ENCODE data around the gene LACC1.

LACC1 gene

DNA sequence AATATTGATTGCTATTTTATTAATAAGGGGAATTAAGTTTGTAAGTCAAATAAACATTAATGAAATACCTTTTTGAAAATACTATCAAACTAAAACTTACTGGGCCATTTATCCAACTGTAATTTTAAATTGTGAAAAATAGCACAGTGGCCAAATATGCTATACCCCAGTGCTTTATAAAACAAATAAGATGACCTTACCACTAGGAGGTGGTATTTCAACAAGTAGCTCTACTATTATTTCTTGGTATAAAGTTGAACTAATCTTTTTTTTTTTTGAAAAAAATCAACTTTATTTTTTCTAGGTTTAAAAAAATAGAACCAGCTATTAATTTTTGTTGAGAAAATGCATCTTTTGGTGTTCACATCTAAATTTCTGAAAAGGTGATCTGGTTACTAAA lies 14.7 kb downstream of the LACC1 start:
- peaks cover 0 to 98% (median 0%) of the 10 kb centered on the region in 11 experiments; a peak in 4 of 22 replicates for H4K20me1 ChIP-seq
- H3K4me1 ChIP-seq: peaks cover 0 to 22% (median 0%) of the 10 kb centered on the region in 10 experiments; a peak in 3 of 20 replicates
- no peak overlapping the region for H3K4me2 ChIP-seq
- H3K27me3 ChIP-seq: no peaks in the 10 kb centered on the region
- H3K36me3 ChIP-seq: peaks cover 0 to 92% (median 4%) of the 10 kb centered on the region in 11 experiments; a peak in 12 of 22 replicates
- no peak overlapping the region for H3K4me3 ChIP-seq
- no peak overlapping the region for H3K27ac ChIP-seq
- no peak for TF ChIP-seq Cebpa-rat (IDR thresholded peaks at IDR 0.05)
- no peaks in the 10 kb centered on the region for H3K9me3 ChIP-seq (replicated peaks in 1 of 11)
- no peak overlapping the region for H3K9ac ChIP-seq

DNA sequence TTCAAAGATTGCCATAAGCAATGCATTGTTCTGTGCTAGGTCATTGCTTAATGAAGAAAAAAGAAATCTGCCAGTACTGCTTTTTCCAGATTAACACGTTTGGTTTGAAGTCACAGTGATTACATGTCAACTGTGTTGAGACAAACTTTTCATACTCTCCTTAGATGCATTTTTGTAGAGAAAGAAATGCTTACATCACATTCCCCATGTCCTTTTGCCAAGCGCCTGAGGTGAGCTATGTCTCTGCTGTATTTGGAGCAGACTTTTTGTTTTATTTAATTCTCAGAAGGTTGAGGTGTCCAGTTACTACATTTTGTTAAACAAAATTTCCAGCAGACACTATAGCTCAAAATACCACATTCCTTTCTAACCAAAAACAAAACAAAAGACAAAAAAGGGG lies 16.2 kb downstream of the LACC1 start:
- peaks cover 0 to 77% (median under 1%) of the 10 kb centered on the region in 11 experiments; a peak in 10 of 22 replicates for H3K36me3 ChIP-seq

DNA sequence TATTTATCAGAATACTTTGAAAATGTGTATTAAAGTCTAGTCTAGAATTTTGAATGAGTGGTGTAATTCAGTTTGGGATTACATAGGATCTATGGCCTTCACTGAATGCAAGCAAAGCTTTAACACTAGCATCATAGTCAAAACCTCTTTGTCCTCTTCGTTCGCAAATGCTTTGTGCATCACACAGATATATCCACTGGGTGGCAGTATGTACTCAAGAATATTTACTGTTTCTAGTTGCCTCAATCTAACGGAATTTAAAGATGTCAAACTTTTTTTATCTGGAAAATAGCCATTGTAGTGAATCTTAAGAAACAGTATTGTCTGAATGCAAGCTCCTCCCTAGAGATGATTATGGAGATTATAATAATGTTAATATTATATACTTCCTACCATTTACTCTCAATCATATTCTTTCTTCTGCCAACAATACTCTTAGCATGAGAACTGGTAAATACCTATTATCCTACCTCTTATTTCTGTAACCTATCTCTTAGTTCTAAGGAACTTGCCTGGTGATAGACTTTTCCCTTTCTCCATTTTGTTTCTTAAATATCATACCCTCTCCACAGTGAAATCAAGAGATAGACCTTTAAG lies 25.8 kb downstream of the LACC1 start:
- Histone ChIP-seq H3K9ac (no peak overlapping the region), H3K4me1 (no peaks in the 10 kb centered on the region; a peak in 1 of 20 replicates), H3K9me3 (replicated peaks in 1 of 11) (no peaks in the 10 kb centered on the region), H3K27ac (no peak overlapping the region), H3K4me2 (no peak overlapping the region), H3K27me3 (peaks cover 0 to 13% (median 0%) of the 10 kb centered on the region in 11 experiments; a peak in 3 of 22 replicates), H3K36me3 (no peaks in the 10 kb centered on the region), H4K20me1 (no peaks in the 10 kb centered on the region), H3K4me3 (no peak overlapping the region)
- TF ChIP-seq Cebpa-rat (IDR thresholded peaks at IDR 0.05): no peak

More for the DNA sequence above, 16.2 kb downstream of the LACC1 start:
- H3K4me2 ChIP-seq: no peak overlapping the region
- no peak overlapping the region for H3K27ac ChIP-seq
- TF ChIP-seq Cebpa-rat (IDR thresholded peaks at IDR 0.05): no peak
- no peak overlapping the region for H3K4me3 ChIP-seq
- H3K4me1 ChIP-seq: peaks cover 0 to 13% (median 0%) of the 10 kb centered on the region in 10 experiments; a peak in 3 of 20 replicates
- H4K20me1 ChIP-seq: peaks cover 0 to 83% (median 0%) of the 10 kb centered on the region in 11 experiments; a peak in 4 of 22 replicates
- no peaks in the 10 kb centered on the region for H3K9me3 ChIP-seq (replicated peaks in 1 of 11)
- H3K9ac ChIP-seq: no peak overlapping the region
- H3K27me3 ChIP-seq: no peaks in the 10 kb centered on the region

DNA sequence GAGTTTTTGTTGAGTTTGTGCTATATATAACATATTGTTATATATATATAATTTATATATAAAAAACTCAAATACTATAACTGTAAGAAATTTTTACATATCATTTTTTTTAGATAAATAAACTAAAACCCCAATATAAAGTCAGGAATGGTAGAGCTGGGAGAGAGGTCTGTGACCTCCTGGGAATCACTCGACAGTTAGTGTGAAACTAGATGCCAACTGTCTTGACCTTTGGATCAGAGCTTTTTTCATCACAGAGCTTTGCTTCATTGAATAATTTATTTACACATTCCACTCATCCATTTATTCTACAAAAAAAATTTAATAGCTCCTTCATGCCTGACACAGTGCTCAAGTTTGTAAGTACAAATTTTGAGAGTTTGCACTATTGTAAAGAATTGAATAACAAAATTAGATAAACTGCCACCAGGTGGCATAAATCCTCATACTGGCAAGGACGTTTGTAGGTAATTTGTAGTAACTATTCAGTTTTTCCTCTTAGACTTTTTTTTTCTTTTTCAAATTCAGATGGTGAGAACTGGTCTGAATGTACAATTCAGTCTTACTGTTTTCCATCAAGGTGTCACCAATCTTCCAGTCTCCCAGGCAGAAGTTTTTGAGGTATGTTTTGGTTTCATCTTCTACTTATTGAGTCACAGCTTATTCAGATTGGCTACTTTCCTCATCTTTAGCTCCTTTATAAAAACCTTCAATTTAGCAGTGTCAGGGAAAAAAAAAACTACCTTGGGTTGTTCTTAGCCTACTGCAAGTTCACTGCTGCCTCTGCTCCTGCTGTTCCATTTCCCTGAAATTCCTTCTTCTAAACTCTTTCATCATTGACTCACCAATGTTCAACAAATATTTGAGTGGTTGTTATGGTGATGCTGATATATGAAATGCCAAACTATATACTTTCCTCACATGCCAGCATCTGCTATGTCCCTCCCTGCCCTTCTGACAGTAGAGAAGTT lies 28.7 kb downstream of the LACC1 start:
- Histone ChIP-seq H3K4me3 (no peak overlapping the region), H3K9me3 (replicated peaks in 1 of 11) (no peaks in the 10 kb centered on the region), H3K27ac (no peak overlapping the region), H3K4me2 (no peak overlapping the region), H3K4me1 (peaks cover 0 to 21% (median 14%) of the 10 kb centered on the region in 10 experiments; a peak in 15 of 20 replicates), H3K36me3 (no peaks in the 10 kb centered on the region), H3K27me3 (peaks cover 0 to 39% (median 0%) of the 10 kb centered on the region in 11 experiments; a peak in 4 of 22 replicates), H4K20me1 (peaks cover 0 to 5% (median 0%) of the 10 kb centered on the region in 11 experiments; a peak in 1 of 22 replicates), H3K9ac (no peak overlapping the region)
- TF ChIP-seq Cebpa-rat (IDR thresholded peaks at IDR 0.05): no peak

DNA sequence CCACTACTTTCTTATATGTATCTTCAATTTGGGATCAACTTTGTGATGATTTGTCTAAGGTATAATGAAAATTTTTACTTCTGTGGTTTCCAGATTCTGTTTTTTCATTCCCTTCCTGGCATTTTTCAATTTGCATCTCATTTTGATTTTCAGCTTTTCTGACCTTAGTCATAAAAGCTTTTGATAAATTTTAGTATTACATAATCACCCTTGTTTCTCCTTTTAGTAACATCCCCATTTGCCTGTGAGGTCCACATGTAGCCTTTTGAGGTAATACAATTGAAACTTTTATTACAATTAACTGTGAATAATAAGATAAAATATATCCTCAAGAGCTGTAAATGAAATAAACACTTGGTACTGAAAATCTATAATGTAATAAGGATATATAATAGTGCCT lies 31.2 kb downstream of the LACC1 start:
- Histone ChIP-seq H3K27ac (no peak overlapping the region; a peak in 1 of 22 replicates), H3K4me3 (no peak overlapping the region), H3K36me3 (peaks cover 0 to 5% (median 0%) of the 10 kb centered on the region in 11 experiments; a peak in 1 of 22 replicates), H4K20me1 (peaks cover 0 to 5% (median 0%) of the 10 kb centered on the region in 11 experiments; a peak in 1 of 22 replicates), H3K9ac (no peak overlapping the region), H3K9me3 (replicated peaks in 1 of 11) (no peaks in the 10 kb centered on the region), H3K4me1 (peaks cover 0 to 21% (median 14%) of the 10 kb centered on the region in 10 experiments; a peak in 15 of 20 replicates), H3K27me3 (peaks cover 0 to 62% (median 0%) of the 10 kb centered on the region in 11 experiments; a peak in 4 of 22 replicates), H3K4me2 (peak overlapping the region in 5 of 11 experiments; percentile 17 to 57 (median 51); a peak in 3 of 22 replicates)
- no peak for TF ChIP-seq Cebpa-rat (IDR thresholded peaks at IDR 0.05)

DNA sequence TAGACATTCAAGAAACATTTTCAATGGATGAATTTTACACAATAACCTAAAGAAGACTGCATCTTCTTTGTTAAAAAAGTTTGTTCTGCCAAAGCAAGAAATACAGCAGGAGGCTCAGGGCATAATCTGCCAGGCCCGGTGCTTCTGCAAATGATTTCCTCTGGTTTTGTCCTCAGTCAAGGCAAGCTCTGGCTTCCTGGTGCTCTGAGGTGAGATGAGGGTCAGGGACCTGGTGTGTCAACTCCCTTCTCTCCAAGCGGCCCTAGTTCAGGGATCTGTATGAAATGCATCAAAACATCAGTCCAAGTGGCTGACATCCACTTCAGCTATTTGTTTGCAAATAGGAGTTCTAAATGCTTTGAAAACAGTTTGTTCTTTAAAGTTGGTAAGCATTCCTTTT lies 31.6 kb downstream of the LACC1 start:
- Histone ChIP-seq H3K4me2 (peak overlapping the region in 8 of 11 experiments; percentile 16 to 70 (median 46); a peak in 10 of 22 replicates), H3K9ac (no peak overlapping the region; a peak in 1 of 22 replicates), H3K27me3 (peaks cover 0 to 66% (median 0%) of the 10 kb centered on the region in 11 experiments; a peak in 4 of 22 replicates), H3K36me3 (peaks cover 0 to 5% (median 0%) of the 10 kb centered on the region in 11 experiments; a peak in 1 of 22 replicates), H3K9me3 (replicated peaks in 1 of 11) (no peaks in the 10 kb centered on the region), H3K27ac (peak overlapping the region in 2 of 11 experiments; percentile 15 to 20; a peak in 1 of 22 replicates), H3K4me1 (peaks cover 0 to 21% (median 14%) of the 10 kb centered on the region in 10 experiments; a peak in 15 of 20 replicates), H4K20me1 (peaks cover 0 to 5% (median 0%) of the 10 kb centered on the region in 11 experiments; a peak in 1 of 22 replicates), H3K4me3 (no peak overlapping the region)
- no peak for TF ChIP-seq Cebpa-rat (IDR thresholded peaks at IDR 0.05)

DNA sequence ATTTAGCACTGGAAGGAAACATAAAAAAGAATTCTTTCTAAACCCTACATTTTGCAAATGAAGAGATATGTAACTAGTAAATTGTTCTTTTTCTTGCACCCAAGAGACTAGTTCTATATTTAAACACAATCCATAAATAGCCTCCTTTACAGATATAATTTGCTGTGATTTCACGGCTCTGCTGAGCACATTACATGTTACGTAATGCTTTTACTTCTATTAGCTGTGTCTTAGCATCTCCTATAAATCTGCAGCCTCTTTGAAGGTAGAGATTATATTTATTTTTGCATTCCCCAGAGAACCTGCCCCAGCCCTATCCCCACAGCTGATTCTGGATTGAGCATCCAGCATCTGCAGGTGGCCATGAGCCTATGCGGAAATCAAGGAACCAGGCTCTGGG lies 32.2 kb downstream of the LACC1 start:
- Histone ChIP-seq H3K36me3 (peaks cover 0 to 5% (median 0%) of the 10 kb centered on the region in 11 experiments; a peak in 1 of 22 replicates), H3K27me3 (peaks cover 0 to 72% (median 0%) of the 10 kb centered on the region in 11 experiments; a peak in 4 of 22 replicates), H3K4me1 (peaks cover 0 to 21% (median 14%) of the 10 kb centered on the region in 10 experiments; a peak in 15 of 20 replicates), H3K9me3 (replicated peaks in 1 of 11) (no peaks in the 10 kb centered on the region), H3K9ac (no peak overlapping the region), H3K4me3 (no peak overlapping the region), H4K20me1 (peaks cover 0 to 5% (median 0%) of the 10 kb centered on the region in 11 experiments; a peak in 1 of 22 replicates), H3K27ac (peak overlapping the region in 1 of 11 experiments; percentile 20; a peak in 1 of 22 replicates), H3K4me2 (peak overlapping the region in 9 of 11 experiments; percentile 5 to 70 (median 56); a peak in 15 of 22 replicates)
- no peak for TF ChIP-seq Cebpa-rat (IDR thresholded peaks at IDR 0.05)

DNA sequence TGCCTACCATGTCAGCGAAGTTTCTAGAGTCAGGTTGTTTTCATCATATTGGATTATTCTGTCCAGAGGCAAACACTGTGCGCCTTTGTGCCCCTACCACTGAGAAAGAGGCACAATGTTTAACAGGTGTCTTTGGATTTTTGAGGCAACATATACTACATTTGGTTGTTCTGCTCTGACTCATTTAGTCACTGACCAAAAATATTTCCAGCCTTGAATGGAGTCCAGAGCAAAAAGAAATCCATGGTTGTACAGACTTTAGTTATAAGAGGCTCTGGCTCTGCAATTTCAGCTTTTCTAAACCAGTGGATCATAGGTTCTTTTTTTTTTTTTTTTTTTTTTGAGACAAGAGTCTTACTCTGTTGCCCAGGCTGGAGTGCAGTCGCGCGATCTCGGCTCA lies 35.7 kb downstream of the LACC1 start:
- Histone ChIP-seq H3K4me3 (no peak overlapping the region), H3K4me2 (no peak overlapping the region), H3K9ac (no peak overlapping the region), H3K9me3 (replicated peaks in 1 of 11) (no peaks in the 10 kb centered on the region), H3K27me3 (peaks cover 0 to 94% (median 0%) of the 10 kb centered on the region in 11 experiments; a peak in 6 of 22 replicates), H3K4me1 (peaks cover 0 to 21% (median 14%) of the 10 kb centered on the region in 10 experiments; a peak in 16 of 20 replicates), H4K20me1 (peaks cover 0 to 5% (median 0%) of the 10 kb centered on the region in 11 experiments; a peak in 1 of 22 replicates), H3K36me3 (peaks cover 0 to 5% (median 0%) of the 10 kb centered on the region in 11 experiments; a peak in 1 of 22 replicates), H3K27ac (no peak overlapping the region)
- TF ChIP-seq Cebpa-rat (IDR thresholded peaks at IDR 0.05): no peak

Measured in BLaER1 treated with 17β-estradiol and CSF1 and Interleukin-3, amounts not matched to agents 10 nM and 100 nM (cell line).